DOHH2 (cell line): ENCODE data around the gene OSBPL10.

Experiments
- H3F3A ChIP-seq: fragments of 200-600 bp; sonication (generic), shearing (Covaris generic); 2 replicates; pipeline ENCODE4 v1.6.0; 2016; ENCODE audit warnings: antibody characterized with exemption, mild to moderate bottlenecking; ENCODE audit not compliant: control insufficient read depth, insufficient read depth
- H3K27ac ChIP-seq: fragments of 200-600 bp; sonication (generic); 2 replicates; pipeline ENCODE4 v1.5.1; 2014; ENCODE audit warnings: low read depth, mild to moderate bottlenecking, low read length, moderate library complexity
- H3K27me3 ChIP-seq: fragments of 200-600 bp; sonication (generic); 2 replicates; pipeline ENCODE4 v1.6.1; 2014; ENCODE audit warnings: mild to moderate bottlenecking, low read length, mixed read lengths; ENCODE audit not compliant: control insufficient read depth
- H3K36me3 ChIP-seq: fragments of 200-600 bp; sonication (generic); 2 replicates; pipeline ENCODE4 v1.6.1; 2014; ENCODE audit warnings: mild to moderate bottlenecking, low read length, moderate library complexity, mixed read lengths; ENCODE audit not compliant: control insufficient read depth
- H3K4me1 ChIP-seq: fragments of 200-600 bp; sonication (generic); 2 replicates; pipeline ENCODE4 v1.6.1; 2014; ENCODE audit warnings: mild to moderate bottlenecking, low read length, mixed read lengths; ENCODE audit not compliant: control insufficient read depth
- H3K4me2 ChIP-seq: fragments of 200-600 bp; sonication (generic); 2 replicates; pipeline ENCODE4 v1.6.0; 2014; ENCODE audit warnings: mild to moderate bottlenecking, low read length, moderate library complexity
- H3K4me3 ChIP-seq: fragments of 200-600 bp; sonication (generic); 2 replicates; pipeline ENCODE4 v1.5.1; 2014; ENCODE audit warnings: mild to moderate bottlenecking, low read length, mixed read lengths
- H3K79me2 ChIP-seq: fragments of 200-600 bp; sonication (generic); 2 replicates; pipeline ENCODE4 v1.6.1; 2014; ENCODE audit warnings: mild to moderate bottlenecking, low read length, mixed read lengths; ENCODE audit not compliant: control insufficient read depth
- H3K9me2 ChIP-seq: fragments of 200-600 bp; sonication (generic); replicated peaks from 2 replicates; pipeline ENCODE4 v1.6.1; 2014; ENCODE audit warnings: mild to moderate bottlenecking, low read length, mixed read lengths; ENCODE audit not compliant: control insufficient read depth
- H3K9me3 ChIP-seq: fragments of 200-600 bp; sonication (generic); 2 replicates; pipeline ENCODE4 v1.6.1; 2014; ENCODE audit warnings: antibody characterized with exemption, low read length, mixed read lengths; ENCODE audit not compliant: control insufficient read depth, insufficient read depth
- H4K20me1 ChIP-seq: fragments of 200-600 bp; sonication (generic); 2 replicates; pipeline ENCODE4 v1.6.0; 2014; ENCODE audit warnings: low read depth, mild to moderate bottlenecking, antibody characterized with exemption, low read length, moderate library complexity; ENCODE audit not compliant: control insufficient read depth, insufficient read depth
- EZH2phosphoT487 ChIP-seq: fragments of 200-600 bp; sonication (generic); IDR thresholded peaks from 2 replicates; pipeline ENCODE4 v1.6.1; 2017; ENCODE audit warnings: borderline replicate concordance, mild to moderate bottlenecking, antibody characterized with exemption, low read length, moderate library complexity, mixed read lengths
- TF ChIP-seq, protein P1 (sequence below): fragments of 200-600 bp; sonication (generic); IDR thresholded peaks from one replicate; pipeline ENCODE4 v1.5.1; 2014; ENCODE audit warnings: antibody characterized with exemption, mild to moderate bottlenecking, low read depth, low read length; ENCODE audit not compliant: poor library complexity, severe bottlenecking

The OSBPL10 gene

DNA sequence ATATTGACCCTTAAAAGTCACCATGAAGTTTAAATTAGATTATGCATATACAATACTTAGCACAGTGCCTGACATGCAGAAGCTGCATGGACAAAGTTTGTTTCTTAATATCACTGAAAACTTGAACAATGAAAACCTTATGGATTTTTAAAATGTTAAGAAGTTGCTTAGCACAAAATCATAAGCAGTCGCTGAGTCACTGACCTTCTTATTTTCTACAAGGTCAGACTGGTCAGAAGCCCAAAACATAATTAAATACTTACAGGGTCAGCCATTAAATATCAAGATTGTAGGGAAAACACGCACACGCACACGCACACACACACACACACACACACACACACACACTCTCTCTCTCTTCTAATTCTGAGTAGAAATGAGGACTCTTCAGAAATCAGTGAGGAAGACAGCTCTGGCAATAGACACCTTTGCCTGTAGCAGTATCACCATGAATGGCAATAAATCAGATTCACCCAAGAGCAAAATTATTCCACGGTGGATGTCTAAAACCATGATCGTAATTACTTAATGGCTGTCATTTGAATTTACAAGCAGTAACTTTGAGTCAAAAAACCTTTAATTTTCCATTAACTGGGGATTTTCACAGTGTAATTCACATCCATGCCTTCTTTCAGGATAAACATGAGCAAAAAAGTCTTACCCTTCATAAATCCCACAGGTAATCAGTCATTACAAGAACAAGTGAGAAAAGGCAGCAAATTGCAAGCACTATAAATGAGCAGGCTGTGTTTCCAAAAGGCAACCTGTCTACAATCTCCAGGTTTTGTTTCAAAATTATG lies 147.5 kb downstream of the OSBPL10 start:
- peaks cover 12% of the 10 kb centered on the region for H3K4me1 ChIP-seq
- peaks cover 86% of the 10 kb centered on the region for H3K79me2 ChIP-seq

DNA sequence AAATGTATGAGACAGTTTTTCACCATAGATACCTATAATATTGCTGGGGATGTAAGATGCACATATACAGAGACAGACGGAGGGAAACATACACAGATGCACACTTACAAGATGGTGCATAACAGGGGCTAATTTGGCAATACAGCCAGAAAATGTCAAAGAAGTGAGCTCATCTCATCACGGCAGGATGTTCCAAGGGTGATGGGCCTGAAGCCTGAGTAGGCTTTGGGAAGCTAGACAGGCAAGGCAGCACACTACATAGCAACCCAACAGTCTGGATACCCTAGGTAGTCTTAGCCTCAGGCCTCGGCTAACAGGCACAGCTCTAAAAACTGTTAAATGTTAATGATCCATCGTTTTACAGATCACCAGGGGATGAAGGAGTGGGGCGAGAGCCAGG lies 148.5 kb downstream of the OSBPL10 start:
- Histone ChIP-seq H3K79me2 (peaks cover 76% of the 10 kb centered on the region), H3K4me2 (no peak overlapping the region), H3F3A (no peaks in the 10 kb centered on the region), H3K27me3 (no peaks in the 10 kb centered on the region), H3K27ac (no peak overlapping the region), H3K9me2 (no peaks in the 10 kb centered on the region), H3K4me1 (peaks cover 12% of the 10 kb centered on the region), H3K36me3 (peaks cover 30% of the 10 kb centered on the region), H4K20me1 (0 out of 2 replicates have a peak, but pooled peaks cover 5% of the 10 kb centered on the region), H3K4me3 (no peak overlapping the region), H3K9me3 (no peaks in the 10 kb centered on the region)
- TF ChIP-seq, protein P1, sequence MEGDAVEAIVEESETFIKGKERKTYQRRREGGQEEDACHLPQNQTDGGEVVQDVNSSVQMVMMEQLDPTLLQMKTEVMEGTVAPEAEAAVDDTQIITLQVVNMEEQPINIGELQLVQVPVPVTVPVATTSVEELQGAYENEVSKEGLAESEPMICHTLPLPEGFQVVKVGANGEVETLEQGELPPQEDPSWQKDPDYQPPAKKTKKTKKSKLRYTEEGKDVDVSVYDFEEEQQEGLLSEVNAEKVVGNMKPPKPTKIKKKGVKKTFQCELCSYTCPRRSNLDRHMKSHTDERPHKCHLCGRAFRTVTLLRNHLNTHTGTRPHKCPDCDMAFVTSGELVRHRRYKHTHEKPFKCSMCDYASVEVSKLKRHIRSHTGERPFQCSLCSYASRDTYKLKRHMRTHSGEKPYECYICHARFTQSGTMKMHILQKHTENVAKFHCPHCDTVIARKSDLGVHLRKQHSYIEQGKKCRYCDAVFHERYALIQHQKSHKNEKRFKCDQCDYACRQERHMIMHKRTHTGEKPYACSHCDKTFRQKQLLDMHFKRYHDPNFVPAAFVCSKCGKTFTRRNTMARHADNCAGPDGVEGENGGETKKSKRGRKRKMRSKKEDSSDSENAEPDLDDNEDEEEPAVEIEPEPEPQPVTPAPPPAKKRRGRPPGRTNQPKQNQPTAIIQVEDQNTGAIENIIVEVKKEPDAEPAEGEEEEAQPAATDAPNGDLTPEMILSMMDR, result no peak
- no peak for TF ChIP-seq EZH2phosphoT487

More for the DNA sequence above, 147.5 kb downstream of the OSBPL10 start:
- Histone ChIP-seq H3K4me3 (no peak overlapping the region), H3K4me2 (no peak overlapping the region), H3K36me3 (peaks cover 29% of the 10 kb centered on the region), H4K20me1 (0 out of 2 replicates have a peak, but pooled peaks cover 5% of the 10 kb centered on the region), H3K27me3 (no peaks in the 10 kb centered on the region), H3K9me2 (no peaks in the 10 kb centered on the region), H3K27ac (no peak overlapping the region), H3F3A (no peaks in the 10 kb centered on the region), H3K9me3 (no peaks in the 10 kb centered on the region)
- no peak for TF ChIP-seq EZH2phosphoT487
- TF ChIP-seq, protein P1, result no peak

DNA sequence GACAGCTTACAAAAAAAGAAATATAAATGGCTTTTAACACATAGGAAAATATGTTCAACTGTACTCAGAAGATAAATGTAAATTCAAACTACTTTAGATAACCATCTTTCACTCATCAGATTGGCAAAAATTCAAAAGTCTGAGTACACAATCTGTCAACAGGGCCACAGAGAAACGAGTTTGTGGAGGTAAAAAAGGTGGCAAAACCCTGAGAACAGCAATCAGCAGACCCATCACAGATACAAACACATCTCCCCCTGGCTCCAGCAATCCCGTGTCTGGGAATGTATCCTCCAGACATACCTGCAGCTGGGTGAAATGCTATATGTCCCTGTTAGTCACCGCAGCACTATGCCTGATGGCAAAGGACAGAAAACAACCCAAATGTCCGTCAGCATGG lies 149.5 kb downstream of the OSBPL10 start:
- Histone ChIP-seq H3K4me2 (no peak overlapping the region), H3K4me3 (no peak overlapping the region), H3F3A (no peaks in the 10 kb centered on the region), H3K27me3 (no peaks in the 10 kb centered on the region), H3K4me1 (peaks cover 9% of the 10 kb centered on the region), H3K9me2 (no peaks in the 10 kb centered on the region), H4K20me1 (0 out of 2 replicates have a peak, but pooled peaks cover 5% of the 10 kb centered on the region), H3K27ac (no peak overlapping the region), H3K36me3 (peaks cover 34% of the 10 kb centered on the region), H3K79me2 (peaks cover 70% of the 10 kb centered on the region), H3K9me3 (no peaks in the 10 kb centered on the region)
- no peak for TF ChIP-seq EZH2phosphoT487
- TF ChIP-seq, protein P1, result no peak
